ENCODE data around the gene SERPINB12. TPM values are rescaled to one million over a fixed set of nuclear protein-coding genes. Genes with fewer than 3 reads are reported as not detected.

SERPINB12 gene
- total RNA-seq, 2 experiments from 2014 or later: not detected

DNA sequence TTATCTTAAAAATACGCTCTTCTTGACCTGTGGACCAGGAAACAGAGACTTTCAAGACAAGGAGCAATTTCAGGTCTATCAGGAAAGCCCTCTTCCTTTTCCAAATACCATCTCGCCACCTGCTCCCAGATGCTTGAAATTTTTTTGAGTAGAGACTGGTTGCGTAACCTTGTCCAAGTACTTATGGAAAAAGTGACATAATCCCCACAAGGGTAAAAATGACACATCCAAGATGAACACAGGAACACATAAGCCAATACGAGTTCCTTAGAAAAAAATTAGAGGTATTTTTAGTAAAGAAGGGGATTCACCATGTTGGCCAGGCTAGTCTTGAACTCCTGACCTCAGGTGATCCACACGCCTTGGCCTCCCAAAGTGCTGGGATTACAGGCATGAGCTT is 46.7 kb downstream of the SERPINB12 start:
- no peak overlapping the region for H2AFZ ChIP-seq (ENCODE audit: low read length)
- no peak overlapping the region for H3K4me2 ChIP-seq (ENCODE audit: low read length)
- POLR2A ChIA-PET: interaction anchor here (0.7 kb wide), 1 partner anchor 227 kb away, joined by 3 read pairs; no protein-coding TSS in a partner anchor
- no peak overlapping the region for H3K27ac ChIP-seq (ENCODE audit: low read depth, low read length, poor library complexity, severe bottlenecking)
- intact Hi-C loops (cut with micrococcal nuclease; ENCODE audit: unreplicated experiment): no loop called here
- TF ChIP-seq, protein P1, sequence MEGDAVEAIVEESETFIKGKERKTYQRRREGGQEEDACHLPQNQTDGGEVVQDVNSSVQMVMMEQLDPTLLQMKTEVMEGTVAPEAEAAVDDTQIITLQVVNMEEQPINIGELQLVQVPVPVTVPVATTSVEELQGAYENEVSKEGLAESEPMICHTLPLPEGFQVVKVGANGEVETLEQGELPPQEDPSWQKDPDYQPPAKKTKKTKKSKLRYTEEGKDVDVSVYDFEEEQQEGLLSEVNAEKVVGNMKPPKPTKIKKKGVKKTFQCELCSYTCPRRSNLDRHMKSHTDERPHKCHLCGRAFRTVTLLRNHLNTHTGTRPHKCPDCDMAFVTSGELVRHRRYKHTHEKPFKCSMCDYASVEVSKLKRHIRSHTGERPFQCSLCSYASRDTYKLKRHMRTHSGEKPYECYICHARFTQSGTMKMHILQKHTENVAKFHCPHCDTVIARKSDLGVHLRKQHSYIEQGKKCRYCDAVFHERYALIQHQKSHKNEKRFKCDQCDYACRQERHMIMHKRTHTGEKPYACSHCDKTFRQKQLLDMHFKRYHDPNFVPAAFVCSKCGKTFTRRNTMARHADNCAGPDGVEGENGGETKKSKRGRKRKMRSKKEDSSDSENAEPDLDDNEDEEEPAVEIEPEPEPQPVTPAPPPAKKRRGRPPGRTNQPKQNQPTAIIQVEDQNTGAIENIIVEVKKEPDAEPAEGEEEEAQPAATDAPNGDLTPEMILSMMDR (conservative IDR thresholded peaks at IDR 0.05; ENCODE audit: low read length): no peak
- no peak for TF ChIP-seq EZH2phosphoT487 (IDR thresholded peaks at IDR 0.05; ENCODE audit: borderline replicate concordance, low read depth, low read length)
- H3K4me3 ChIP-seq (ENCODE audit: low read depth, low read length, poor library complexity, severe bottlenecking): no peak overlapping the region
- no peaks in the 10 kb centered on the region for H4K20me1 ChIP-seq (ENCODE audit: insufficient read depth, low read length)
- no peaks in the 10 kb centered on the region for H3K79me2 ChIP-seq (ENCODE audit: insufficient read depth, low read depth, low read length)
- BruUV-seq (replicated peaks): no TSS peak
- no peaks in the 10 kb centered on the region for H3K36me3 ChIP-seq (ENCODE audit: insufficient read depth, low read length)
- no peaks in the 10 kb centered on the region for H3K4me1 ChIP-seq (ENCODE audit: insufficient read depth, low read length, poor library complexity, severe bottlenecking)
- CTCF ChIA-PET (ENCODE audit: unreplicated experiment): no interaction called here
- H3K9me3 ChIP-seq (ENCODE audit: low read length): no peaks in the 10 kb centered on the region
- no peaks in the 10 kb centered on the region for H3K9me2 ChIP-seq (ENCODE audit: insufficient read depth, low read length)
- DNase-seq (ENCODE audit: low spot score): no peak

DNA sequence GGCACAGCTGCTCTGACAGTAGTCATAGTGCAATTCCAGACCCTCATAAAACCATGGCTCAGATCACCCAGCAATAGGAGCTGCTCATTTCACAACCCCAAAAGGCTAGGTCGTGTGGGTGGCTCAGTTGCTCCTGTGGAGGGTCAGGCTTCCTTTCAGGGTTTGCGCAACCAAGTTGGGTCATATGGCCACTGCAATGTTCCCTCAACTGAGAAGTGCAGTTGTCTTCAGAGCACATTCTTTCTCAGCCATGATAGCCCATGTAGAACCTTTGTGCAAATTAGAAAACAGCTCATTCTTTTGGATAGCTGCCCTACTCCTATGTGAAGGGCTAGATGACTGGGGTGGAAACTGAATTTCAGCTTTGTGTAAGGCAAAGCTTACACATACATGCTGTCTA is 48.2 kb downstream of the SERPINB12 start:
- TF ChIP-seq, protein P1 (conservative IDR thresholded peaks at IDR 0.05; ENCODE audit: low read length): no peak
- no peak for TF ChIP-seq EZH2phosphoT487 (IDR thresholded peaks at IDR 0.05; ENCODE audit: borderline replicate concordance, low read depth, low read length)
- Histone ChIP-seq H4K20me1 (ENCODE audit: insufficient read depth, low read length) (no peaks in the 10 kb centered on the region), H3K4me3 (ENCODE audit: low read depth, low read length, poor library complexity, severe bottlenecking) (no peak overlapping the region), H3K79me2 (ENCODE audit: insufficient read depth, low read depth, low read length) (no peaks in the 10 kb centered on the region), H3K9me2 (ENCODE audit: insufficient read depth, low read length) (no peaks in the 10 kb centered on the region), H2AFZ (ENCODE audit: low read length) (no peak overlapping the region), H3K27ac (ENCODE audit: low read depth, low read length, poor library complexity, severe bottlenecking) (no peak overlapping the region), H3K4me1 (ENCODE audit: insufficient read depth, low read length, poor library complexity, severe bottlenecking) (no peaks in the 10 kb centered on the region), H3K36me3 (ENCODE audit: insufficient read depth, low read length) (no peaks in the 10 kb centered on the region), H3K4me2 (ENCODE audit: low read length) (no peak overlapping the region), H3K9me3 (ENCODE audit: low read length) (no peaks in the 10 kb centered on the region)
- ChIA-PET POLR2A (no interaction called here), CTCF (ENCODE audit: unreplicated experiment) (no interaction called here)
- no TSS peak for BruUV-seq (replicated peaks)
- intact Hi-C loops (cut with micrococcal nuclease; ENCODE audit: unreplicated experiment): no loop called here
- no peak for DNase-seq (ENCODE audit: low spot score)

DNA sequence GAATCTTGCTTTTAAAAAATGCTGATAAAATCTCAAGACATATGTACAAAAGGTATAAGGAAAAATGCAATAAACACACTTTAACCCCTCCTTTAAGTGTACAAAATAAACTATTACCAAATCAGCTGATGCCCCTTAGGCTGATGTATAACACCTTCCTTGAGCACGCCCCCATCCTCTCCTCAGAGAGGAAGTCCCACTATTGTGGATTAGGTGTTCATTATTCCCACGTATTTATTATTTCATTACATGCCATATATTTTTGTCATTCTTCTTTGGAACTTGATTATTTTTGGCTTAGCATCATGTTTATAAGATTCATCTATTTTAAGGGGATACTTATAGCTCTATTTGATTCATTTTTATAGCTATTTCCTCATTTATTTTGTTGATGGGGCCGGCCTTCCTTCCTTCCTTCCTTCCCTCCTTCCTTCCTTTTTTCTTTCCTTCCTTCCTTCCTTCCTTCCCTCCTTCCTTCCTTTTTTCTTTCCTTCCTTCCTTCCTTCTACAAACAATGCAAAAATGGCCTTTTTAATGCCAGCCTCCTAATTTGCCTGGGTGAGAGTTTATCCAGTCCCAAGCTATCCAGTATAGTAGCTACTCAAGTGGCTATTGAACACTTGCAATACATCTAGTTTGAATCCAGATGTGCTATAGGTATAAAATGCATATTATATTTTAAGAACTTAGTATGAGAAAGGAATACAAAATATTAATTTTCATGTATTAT is 49.0 kb downstream of the SERPINB12 start:
- ChIA-PET POLR2A (no interaction called here), CTCF (ENCODE audit: unreplicated experiment) (no interaction called here)
- DNase-seq (ENCODE audit: low spot score): no peak
- H3K4me2 ChIP-seq (ENCODE audit: low read length): no peak overlapping the region
- no peaks in the 10 kb centered on the region for H3K79me2 ChIP-seq (ENCODE audit: insufficient read depth, low read depth, low read length)
- no peaks in the 10 kb centered on the region for H3K36me3 ChIP-seq (ENCODE audit: insufficient read depth, low read length)
- no peak overlapping the region for H3K4me3 ChIP-seq (ENCODE audit: low read depth, low read length, poor library complexity, severe bottlenecking)
- no peak overlapping the region for H3K27ac ChIP-seq (ENCODE audit: low read depth, low read length, poor library complexity, severe bottlenecking)
- BruUV-seq (replicated peaks): no TSS peak
- no peaks in the 10 kb centered on the region for H4K20me1 ChIP-seq (ENCODE audit: insufficient read depth, low read length)
- H3K9me3 ChIP-seq (ENCODE audit: low read length): no peaks in the 10 kb centered on the region
- TF ChIP-seq, protein P1 (conservative IDR thresholded peaks at IDR 0.05; ENCODE audit: low read length): no peak
- TF ChIP-seq EZH2phosphoT487 (IDR thresholded peaks at IDR 0.05; ENCODE audit: borderline replicate concordance, low read depth, low read length): no peak
- no peaks in the 10 kb centered on the region for H3K9me2 ChIP-seq (ENCODE audit: insufficient read depth, low read length)
- no peak overlapping the region for H2AFZ ChIP-seq (ENCODE audit: low read length)
- H3K4me1 ChIP-seq (ENCODE audit: insufficient read depth, low read length, poor library complexity, severe bottlenecking): no peaks in the 10 kb centered on the region
- intact Hi-C loops (cut with micrococcal nuclease; ENCODE audit: unreplicated experiment): no loop called here

All from OCI-LY7 (cell line).